Stimulated activated CD4-positive, alpha-beta T cell treated with anti-CD3 and anti-CD28 coated beads, TNF-alpha, amount 100 ng/mL, for 24 hours (primary cell): Measurements from ENCODE around the gene KRTAP9-1.
"Not testable (repeated sequence)": the region's sequence is repeated elsewhere in the genome, so short reads cannot be mapped to it uniquely, and the experiment has no call there.

Experiments
- DNase-seq, 3 experiments: peaks; one replicate each; pipeline ENCODE4 v3.0.0-alpha.2; 2020; ENCODE audit warnings: low read depth in 3 of 3

The KRTAP9-1 gene

GRCh38 chr17:41189837-41190318 is at the start of gene KRTAP9-1:
TSS of gene KRTAP9-1 (plus strand) at chr17:41189887. CDS start at chr17:41189887, 0 bp downstream.
- DNase-seq = not testable (repeated sequence)

- DNase-seq = no peak
Observed at GRCh38 chr17:41140360-41141131, 49.1 kb upstream of the KRTAP9-1 start, which contains the start of gene KRTAP4-6. TSS of gene KRTAP4-6 (minus strand) at chr17:41140544. CDS start at chr17:41140487, 57 bp downstream.

- DNase-seq = no peak
Observed at GRCh38 chr17:41141361-41141760, 48.3 kb upstream of the KRTAP9-1 start.

- DNase-seq = no peak
Observed at GRCh38 chr17:41144846-41145245, 44.8 kb upstream of the KRTAP9-1 start.

GRCh38 chr17:41145261-41145660 is 44.4 kb upstream of the KRTAP9-1 start:
- no peak for DNase-seq

- no peak for DNase-seq
Observed at GRCh38 chr17:41147531-41148204, 42.0 kb upstream of the KRTAP9-1 start.

GRCh38 chr17:41148971-41149651 is 40.6 kb upstream of the KRTAP9-1 start:
- not testable (repeated sequence) for DNase-seq

- DNase-seq = no peak
Observed at GRCh38 chr17:41149652-41149985, 40.1 kb upstream of the KRTAP9-1 start, which contains the start of gene KRTAP4-5. TSS of gene KRTAP4-5 (minus strand) at chr17:41149825. CDS start at chr17:41149767, 58 bp downstream.

GRCh38 chr17:41150026-41150425 is 39.7 kb upstream of the KRTAP9-1 start:
- no peak for DNase-seq

GRCh38 chr17:41151525-41151924 is 38.2 kb upstream of the KRTAP9-1 start:
- DNase-seq = no peak

GRCh38 chr17:41153856-41154255 is 35.8 kb upstream of the KRTAP9-1 start:
- DNase-seq = no peak

- DNase-seq = not testable (repeated sequence)
Observed at GRCh38 chr17:41160190-41160589, 29.5 kb upstream of the KRTAP9-1 start.

GRCh38 chr17:41160648-41161047 is 29.0 kb upstream of the KRTAP9-1 start, which contains the start of gene KRTAP4-4:
TSS of gene KRTAP4-4 (minus strand) at chr17:41160748. CDS start at chr17:41160691, 57 bp downstream.
- no peak for DNase-seq

GRCh38 chr17:41163828-41164227 is 25.9 kb upstream of the KRTAP9-1 start:
- no peak for DNase-seq

GRCh38 chr17:41167561-41167960 is 22.1 kb upstream of the KRTAP9-1 start:
- DNase-seq = no peak

GRCh38 chr17:41168121-41168520 is 21.6 kb upstream of the KRTAP9-1 start, which contains the start of gene KRTAP4-3:
TSS of gene KRTAP4-3 (minus strand) at chr17:41168221. CDS start at chr17:41168172, 49 bp downstream.
- DNase-seq = no peak

- DNase-seq = no peak
Observed at GRCh38 chr17:41171886-41172285, 17.8 kb upstream of the KRTAP9-1 start.

- DNase-seq = no peak
Observed at GRCh38 chr17:41176744-41177387, 12.8 kb upstream of the KRTAP9-1 start.

- DNase-seq = no peak
Observed at GRCh38 chr17:41177727-41178271, 11.9 kb upstream of the KRTAP9-1 start, which contains the start of gene KRTAP4-2. TSS of gene KRTAP4-2 (minus strand) at chr17:41178221. CDS start at chr17:41178164, 57 bp downstream.

- no peak for DNase-seq
Observed at GRCh38 chr17:41178341-41178740, 11.3 kb upstream of the KRTAP9-1 start.
